Fibroblast of lung (primary cell): ENCODE measurements around the gene UNC13D. TPM values are rescaled to one million over a fixed set of nuclear protein-coding genes. Genes with fewer than 3 reads are reported as not detected.

Experiments
- DNase-seq, 2 donors: peaks; one replicate each; pipeline versions ENCODE4 v3.0.0 to v3.0.0-alpha.2; 2010; ENCODE audit warnings: low read depth in 2 of 2
- H2AFZ ChIP-seq: 2 replicates; pipeline ENCODE4 v1.5.1; 2012; ENCODE audit warnings: low read length, control low read depth, inconsistent platforms
- H3K27ac ChIP-seq: 2 replicates; pipeline ENCODE4 v1.5.1; 2011; ENCODE audit warnings: low read length, control low read depth; ENCODE audit not compliant: insufficient read depth
- H3K27me3 ChIP-seq: 2 replicates; pipeline ENCODE4 v1.5.1; 2011; ENCODE audit warnings: mild to moderate bottlenecking, low read length; ENCODE audit not compliant: control insufficient read depth, insufficient read depth
- H3K36me3 ChIP-seq: 2 replicates; pipeline ENCODE4 v1.5.1; 2011; ENCODE audit warnings: low read length; ENCODE audit not compliant: control insufficient read depth, insufficient read depth
- H3K4me1 ChIP-seq: 2 replicates; pipeline ENCODE4 v1.5.1; 2011; ENCODE audit warnings: low read length; ENCODE audit not compliant: control insufficient read depth, insufficient read depth; ENCODE audit errors: extremely low read depth
- H3K4me2 ChIP-seq: 2 replicates; pipeline ENCODE4 v1.5.1; 2011; ENCODE audit warnings: low read length, control low read depth; ENCODE audit not compliant: insufficient read depth; ENCODE audit errors: extremely low read depth
- H3K4me3 ChIP-seq, 4 experiments: fragments of 200-600 bp in 1 of 4; sonication (generic) in 1 of 4; replicated peaks in 1 of 4; 2 replicates each; pipeline ENCODE4 v1.5.1; 2011 to 2016; ENCODE audit warnings: low read length in 4 of 4, low read depth in 3 of 4, mild to moderate bottlenecking in 3 of 4, control low read depth in 2 of 4, inconsistent platforms in 1 of 4, mixed read lengths in 1 of 4; ENCODE audit not compliant: insufficient read depth in 1 of 4; ENCODE audit errors: control extremely low read depth in 1 of 4
- H3K79me2 ChIP-seq: 2 replicates; pipeline ENCODE4 v1.5.1; 2012; ENCODE audit warnings: mild to moderate bottlenecking, low read length, inconsistent platforms; ENCODE audit not compliant: control insufficient read depth, insufficient read depth
- H3K9ac ChIP-seq: 2 replicates; pipeline ENCODE4 v1.5.1; 2011; ENCODE audit warnings: mild to moderate bottlenecking, low read length, control low read depth; ENCODE audit not compliant: insufficient read depth
- H3K9me3 ChIP-seq: 2 replicates; pipeline ENCODE4 v1.5.1; 2012; ENCODE audit warnings: low read depth, low read length; ENCODE audit not compliant: control insufficient read depth, insufficient read depth
- H4K20me1 ChIP-seq: 2 replicates; pipeline ENCODE4 v1.5.1; 2011; ENCODE audit warnings: low read length; ENCODE audit not compliant: control insufficient read depth, insufficient read depth; ENCODE audit errors: extremely low read depth
- EZH2 ChIP-seq: IDR thresholded peaks from 2 replicates; pipeline ENCODE4 v1.5.1; 2012; ENCODE audit warnings: low read length, control low read depth, mild to moderate bottlenecking; ENCODE audit errors: missing control alignments
- polyA plus RNA-seq, 2 donors: library from polyadenylated mRNA; depleted of rRNA in 1 of 2; stranded (reverse) in 1 of 2; unstranded in 1 of 2; fragments of >200 nt; gene quantifications; 2 replicates each; pipeline ENCODE4 v1.2.1, GENCODE V29; 2011 to 2012; ENCODE audit warnings: missing spikeins in 1 of 2
- total RNA-seq: library from RNA; depleted of rRNA; stranded (reverse); fragments of >200 nt; gene quantifications from 2 replicates; pipeline ENCODE4 v1.2.1, GENCODE V29; 2014
- TF ChIP-seq, protein P1 (sequence below), 2 donors: IDR thresholded peaks in 1 of 2; conservative IDR thresholded peaks in 1 of 2; 1 replicate in 1 of 2; 2 replicates in 1 of 2; pipeline ENCODE4 v1.5.1; 2011 to 2012; ENCODE audit warnings: low read length in 2 of 2, control low read depth in 1 of 2, inconsistent platforms in 1 of 2, low read depth in 1 of 2, mild to moderate bottlenecking in 1 of 2

UNC13D gene
- total and polyA plus RNA-seq, 2 donors (not counting 1 experiment from before 2014, with no cell fraction given) = 0.22 to 1.5 TPM

DNA sequence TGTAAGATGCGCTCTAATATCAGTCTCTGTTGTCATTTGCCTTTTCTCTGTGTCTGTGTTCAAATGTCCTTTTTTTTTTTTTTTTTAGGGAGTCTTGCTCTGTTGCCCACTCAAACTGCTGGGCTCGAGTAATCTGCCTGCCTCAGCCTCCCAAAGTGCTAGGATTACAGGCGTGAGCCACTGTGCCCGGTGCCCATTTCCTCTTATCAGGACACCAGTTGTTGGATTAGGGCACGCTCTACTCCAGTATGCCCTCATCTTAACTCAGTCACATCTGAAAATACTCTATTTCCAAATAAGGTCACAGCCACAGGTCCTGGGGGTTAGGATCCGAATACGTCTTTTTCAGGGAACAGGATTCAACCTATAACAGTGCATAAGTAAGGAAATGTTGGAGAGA lies 36.1 kb upstream of the UNC13D start:
- no peaks in the 10 kb centered on the region for H3K36me3 ChIP-seq
- no peak for TF ChIP-seq EZH2
- TF ChIP-seq, protein P1, sequence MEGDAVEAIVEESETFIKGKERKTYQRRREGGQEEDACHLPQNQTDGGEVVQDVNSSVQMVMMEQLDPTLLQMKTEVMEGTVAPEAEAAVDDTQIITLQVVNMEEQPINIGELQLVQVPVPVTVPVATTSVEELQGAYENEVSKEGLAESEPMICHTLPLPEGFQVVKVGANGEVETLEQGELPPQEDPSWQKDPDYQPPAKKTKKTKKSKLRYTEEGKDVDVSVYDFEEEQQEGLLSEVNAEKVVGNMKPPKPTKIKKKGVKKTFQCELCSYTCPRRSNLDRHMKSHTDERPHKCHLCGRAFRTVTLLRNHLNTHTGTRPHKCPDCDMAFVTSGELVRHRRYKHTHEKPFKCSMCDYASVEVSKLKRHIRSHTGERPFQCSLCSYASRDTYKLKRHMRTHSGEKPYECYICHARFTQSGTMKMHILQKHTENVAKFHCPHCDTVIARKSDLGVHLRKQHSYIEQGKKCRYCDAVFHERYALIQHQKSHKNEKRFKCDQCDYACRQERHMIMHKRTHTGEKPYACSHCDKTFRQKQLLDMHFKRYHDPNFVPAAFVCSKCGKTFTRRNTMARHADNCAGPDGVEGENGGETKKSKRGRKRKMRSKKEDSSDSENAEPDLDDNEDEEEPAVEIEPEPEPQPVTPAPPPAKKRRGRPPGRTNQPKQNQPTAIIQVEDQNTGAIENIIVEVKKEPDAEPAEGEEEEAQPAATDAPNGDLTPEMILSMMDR (conservative IDR thresholded peaks at IDR 0.05 in 1 of 2, IDR thresholded peaks at IDR 0.05 in 1 of 2; ENCODE audit: low read depth in 1 of 2, low read length in 2 of 2) = no peak
- no peaks in the 10 kb centered on the region for H3K9me3 ChIP-seq
- H3K4me3 ChIP-seq = no peak overlapping the region
- H3K9ac ChIP-seq = no peak overlapping the region
- peaks cover 7% of the 10 kb centered on the region for H3K27me3 ChIP-seq
- no peak overlapping the region for H3K4me2 ChIP-seq
- no peaks in the 10 kb centered on the region for H4K20me1 ChIP-seq
- H3K4me1 ChIP-seq = peaks cover 18% of the 10 kb centered on the region
- H3K79me2 ChIP-seq = no peaks in the 10 kb centered on the region
- no peak for DNase-seq
- no peak overlapping the region for H3K27ac ChIP-seq
- H2AFZ ChIP-seq = no peak overlapping the region

DNA sequence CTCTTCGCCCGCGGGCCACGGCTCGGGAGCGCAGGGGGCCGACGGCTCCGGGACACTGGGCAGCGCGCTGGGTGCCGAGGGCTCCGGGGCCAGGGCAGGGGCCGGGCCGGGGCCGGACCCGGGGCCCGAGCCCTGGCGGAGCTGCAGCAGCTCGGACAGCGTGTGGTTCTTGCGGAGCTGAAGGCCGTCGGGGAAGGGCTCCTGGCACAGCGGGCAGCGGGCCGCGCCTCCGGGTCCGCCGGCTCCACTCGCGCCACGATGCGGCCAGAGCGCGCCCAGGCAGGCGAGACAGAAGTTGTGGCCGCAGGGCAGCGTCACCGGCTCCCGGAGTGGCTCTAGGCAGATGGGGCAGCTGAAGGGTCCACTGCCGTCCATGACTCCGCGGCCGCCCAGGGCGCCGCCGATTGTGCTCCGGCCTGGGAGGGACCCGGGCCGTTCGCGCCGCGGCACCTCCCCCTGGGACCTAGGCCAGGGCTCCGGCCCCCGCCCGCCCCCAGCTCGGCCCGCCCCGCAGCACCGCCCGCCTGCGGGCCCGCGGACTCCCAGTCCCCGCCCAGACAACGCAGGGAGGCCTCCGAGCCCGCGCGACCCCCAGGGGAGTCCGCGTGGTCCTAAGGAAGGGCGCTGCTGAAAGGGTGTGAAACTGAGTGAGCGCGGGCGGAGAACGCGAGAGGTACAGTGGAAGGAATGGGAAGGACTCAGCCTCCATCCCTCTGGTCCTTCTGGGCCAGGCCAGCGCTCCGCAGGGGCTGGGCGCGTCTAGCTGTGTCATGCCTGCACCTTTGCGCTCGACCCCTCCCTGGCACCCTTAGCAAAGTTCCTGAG lies 34.2 kb upstream of the UNC13D start, which contains the start of gene TRIM47:
Gene TRIM47 (minus strand): TSS at position 408 of the 825 bp plus-strand sequence. CDS start 33 bp downstream, at position 375.
- peak; percentile 65 for DNase-seq
- peak within 1 kb of the TSS; percentile 58 for H3K9ac ChIP-seq

DNA sequence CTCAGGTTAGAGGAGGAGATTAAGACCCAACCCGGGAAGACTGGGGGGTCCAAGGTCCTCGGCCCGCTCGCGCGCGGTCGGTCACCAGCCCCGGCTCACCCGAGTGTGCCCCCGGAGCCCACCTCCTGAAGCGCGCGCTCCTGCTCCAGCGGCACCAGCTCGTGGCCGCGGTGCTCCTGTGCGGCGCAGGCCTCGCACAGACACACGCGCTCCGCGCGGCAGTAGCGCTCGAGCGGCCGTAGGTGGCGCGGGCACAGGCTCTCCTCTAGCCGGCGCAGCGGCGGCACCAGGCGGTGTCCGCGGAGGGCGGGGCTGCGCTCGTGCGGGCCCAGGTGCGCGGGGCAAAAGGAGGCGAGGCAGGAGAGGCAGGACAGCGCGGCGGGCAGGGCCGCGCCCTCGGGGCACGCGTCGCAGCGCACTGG lies 33.6 kb upstream of the UNC13D start:
- Histone ChIP-seq H3K4me2 (peak overlapping the region; percentile 73), H3K27ac (peak overlapping the region; percentile 76), H3K9me3 (no peaks in the 10 kb centered on the region), H2AFZ (peak overlapping the region; percentile 3), H4K20me1 (no peaks in the 10 kb centered on the region), H3K9ac (peak overlapping the region; percentile 58), H3K79me2 (no peaks in the 10 kb centered on the region), H3K36me3 (no peaks in the 10 kb centered on the region), H3K4me3 (peak overlapping the region; percentile 32 to 68 (median 45)), H3K27me3 (peaks cover 7% of the 10 kb centered on the region), H3K4me1 (peaks cover 23% of the 10 kb centered on the region)
- TF ChIP-seq, protein P1 (conservative IDR thresholded peaks at IDR 0.05 in 1 of 2, IDR thresholded peaks at IDR 0.05 in 1 of 2; ENCODE audit: low read depth in 1 of 2, low read length in 2 of 2) = peak; percentile 30 to 36
- TF ChIP-seq EZH2 = no peak
- peak; percentile 57 to 72 for DNase-seq

More for the DNA sequence above, 34.2 kb upstream of the UNC13D start, which contains the start of gene TRIM47:
- H3K4me1 ChIP-seq = peaks cover 18% of the 10 kb centered on the region
- TF ChIP-seq, protein P1 (conservative IDR thresholded peaks at IDR 0.05 in 1 of 2, IDR thresholded peaks at IDR 0.05 in 1 of 2; ENCODE audit: low read depth in 1 of 2, low read length in 2 of 2) = peak; percentile 18 to 30
- no peak for TF ChIP-seq EZH2
- peak within 1 kb of the TSS; percentile 76 for H3K27ac ChIP-seq
- H3K27me3 ChIP-seq = peaks cover 7% of the 10 kb centered on the region
- H3K4me2 ChIP-seq = peak within 1 kb of the TSS; percentile 73
- H4K20me1 ChIP-seq = no peaks in the 10 kb centered on the region
- H2AFZ ChIP-seq = peak within 1 kb of the TSS; percentile 3
- H3K4me3 ChIP-seq = peak within 1 kb of the TSS; percentile 32 to 68 (median 45)
- H3K79me2 ChIP-seq = no peaks in the 10 kb centered on the region
- no peaks in the 10 kb centered on the region for H3K36me3 ChIP-seq
- H3K9me3 ChIP-seq = no peaks in the 10 kb centered on the region
